Gastroesophageal sphincter (tissue), 3 donors: Measurements from ENCODE around the gene MYO1B.

Source experiments
- EP300 ChIP-seq: sonication (generic); formaldehyde crosslinking; IDR thresholded peaks from one replicate; pipeline ENCODE4 v1.6.1; 2017; ENCODE audit warnings: antibody characterized with exemption, mild to moderate bottlenecking
- POLR2A ChIP-seq, 2 donors: fragments of 450-650 bp; IDR thresholded peaks; one replicate each; pipeline ENCODE4 v1.6.1; 2017; ENCODE audit warnings: antibody characterized with exemption in 2 of 2, mild to moderate bottlenecking in 2 of 2, moderate library complexity in 1 of 2
- POLR2AphosphoS5 ChIP-seq: sonication (generic); formaldehyde crosslinking; IDR thresholded peaks from one replicate; pipeline ENCODE4 v1.6.1; 2017; ENCODE audit warnings: antibody characterized with exemption
- TF ChIP-seq, protein P1 (sequence below), 4 experiments: fragments of 200-600 bp in 2 of 4; fragments of 450-650 bp in 2 of 4; sonication (generic) in 1 of 4; IDR thresholded peaks; one replicate each; pipeline ENCODE4 v1.5.1; 2017 to 2019; ENCODE audit warnings: antibody characterized with exemption in 4 of 4, mild to moderate bottlenecking in 2 of 4, moderate library complexity in 2 of 4

DNA sequence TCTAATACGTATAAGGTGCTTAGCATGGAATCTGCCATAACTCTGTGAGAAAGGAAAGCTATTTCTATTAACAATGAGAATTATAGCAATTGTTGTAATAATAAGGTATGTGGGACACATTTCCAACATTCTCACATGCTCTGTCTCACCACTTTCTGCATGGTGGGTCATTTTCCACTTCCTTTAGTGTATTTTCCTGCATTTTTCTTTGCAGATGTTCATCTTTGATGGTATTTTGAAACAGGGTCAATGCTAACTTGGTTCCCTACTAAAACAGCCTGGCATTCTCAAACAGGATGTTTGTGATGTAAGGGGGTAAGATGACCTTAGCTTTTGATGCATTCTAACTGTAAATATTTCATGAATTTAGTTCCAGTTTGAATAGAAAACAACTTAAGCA is 54.7 kb downstream of the MYO1B start:
- TF ChIP-seq, protein P1, sequence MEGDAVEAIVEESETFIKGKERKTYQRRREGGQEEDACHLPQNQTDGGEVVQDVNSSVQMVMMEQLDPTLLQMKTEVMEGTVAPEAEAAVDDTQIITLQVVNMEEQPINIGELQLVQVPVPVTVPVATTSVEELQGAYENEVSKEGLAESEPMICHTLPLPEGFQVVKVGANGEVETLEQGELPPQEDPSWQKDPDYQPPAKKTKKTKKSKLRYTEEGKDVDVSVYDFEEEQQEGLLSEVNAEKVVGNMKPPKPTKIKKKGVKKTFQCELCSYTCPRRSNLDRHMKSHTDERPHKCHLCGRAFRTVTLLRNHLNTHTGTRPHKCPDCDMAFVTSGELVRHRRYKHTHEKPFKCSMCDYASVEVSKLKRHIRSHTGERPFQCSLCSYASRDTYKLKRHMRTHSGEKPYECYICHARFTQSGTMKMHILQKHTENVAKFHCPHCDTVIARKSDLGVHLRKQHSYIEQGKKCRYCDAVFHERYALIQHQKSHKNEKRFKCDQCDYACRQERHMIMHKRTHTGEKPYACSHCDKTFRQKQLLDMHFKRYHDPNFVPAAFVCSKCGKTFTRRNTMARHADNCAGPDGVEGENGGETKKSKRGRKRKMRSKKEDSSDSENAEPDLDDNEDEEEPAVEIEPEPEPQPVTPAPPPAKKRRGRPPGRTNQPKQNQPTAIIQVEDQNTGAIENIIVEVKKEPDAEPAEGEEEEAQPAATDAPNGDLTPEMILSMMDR (IDR thresholded peaks at IDR 0.05): no peak
- TF ChIP-seq POLR2A (IDR thresholded peaks at IDR 0.05): no peak
- TF ChIP-seq POLR2AphosphoS5: no peak
- no peak for TF ChIP-seq EP300
